NCI-H524 treated with DMSO at 0.1 percent for 48 hours (cell line): ENCODE data around the gene ATG16L1.

Experiments
- DNase-seq: peaks from one replicate; lab custom pipeline; 2025; lab: John Stamatoyannopoulos, UW

Gene ATG16L1

DNA sequence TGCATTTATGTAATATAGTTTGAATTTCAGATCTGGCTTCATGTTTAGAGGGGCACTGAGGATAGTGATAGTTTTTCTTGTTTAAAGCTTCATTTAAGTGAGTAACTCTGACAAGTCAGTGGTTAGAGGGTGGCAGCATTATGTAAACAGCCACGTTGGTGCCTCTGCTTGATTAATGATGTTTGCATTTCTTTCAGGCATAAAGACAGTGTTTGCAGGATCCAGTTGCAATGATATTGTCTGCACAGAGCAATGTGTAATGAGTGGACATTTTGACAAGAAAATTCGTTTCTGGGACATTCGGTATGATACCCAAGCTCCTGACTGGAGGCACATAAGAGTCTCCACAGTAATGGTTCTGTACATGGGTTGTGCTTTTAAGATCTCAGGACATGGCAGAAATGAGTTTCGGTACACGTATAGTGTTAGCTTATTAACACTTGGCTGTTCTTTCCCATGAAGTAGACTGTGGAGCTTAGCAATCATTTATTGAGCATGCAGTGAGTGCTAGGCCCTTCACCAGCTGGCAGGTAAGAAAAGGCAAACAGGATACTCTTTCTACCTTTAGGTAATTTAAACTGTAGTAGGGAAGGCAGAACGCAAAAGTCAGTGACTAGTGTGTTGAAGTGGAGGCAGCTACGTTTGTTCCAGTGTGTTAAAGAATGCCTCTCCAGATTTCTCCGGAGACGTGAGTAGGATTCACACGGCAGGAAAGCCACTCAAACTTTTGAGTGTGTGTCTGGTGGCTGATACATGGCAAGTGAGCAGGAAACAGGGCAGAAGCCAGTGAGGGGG is 38.8 kb downstream of the ATG16L1 start:
- no peak for DNase-seq

DNA sequence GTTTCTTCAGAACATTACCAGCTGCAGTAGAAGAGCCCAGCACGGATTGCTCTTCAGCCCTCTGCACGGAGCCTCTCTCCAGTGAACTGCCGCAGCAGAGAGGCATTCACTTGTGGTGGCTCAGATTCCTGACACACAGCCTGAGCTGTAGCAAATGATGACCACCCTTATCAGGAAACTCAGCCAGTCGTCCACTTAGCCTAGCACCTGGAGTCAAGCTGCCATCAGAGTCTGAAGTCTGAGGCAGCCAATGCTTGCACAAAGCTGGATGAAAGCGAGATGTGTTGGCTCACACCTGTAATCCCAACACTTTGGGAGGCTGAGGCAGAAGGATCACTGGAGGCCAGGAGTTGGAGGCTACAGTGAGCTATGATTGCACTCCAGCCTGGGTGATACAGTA is 44.4 kb downstream of the ATG16L1 start:
- no peak for DNase-seq

GRCh38 chr2:233297076-233297475 is 45.6 kb downstream of the ATG16L1 start:
- DNase-seq: no peak

DNA sequence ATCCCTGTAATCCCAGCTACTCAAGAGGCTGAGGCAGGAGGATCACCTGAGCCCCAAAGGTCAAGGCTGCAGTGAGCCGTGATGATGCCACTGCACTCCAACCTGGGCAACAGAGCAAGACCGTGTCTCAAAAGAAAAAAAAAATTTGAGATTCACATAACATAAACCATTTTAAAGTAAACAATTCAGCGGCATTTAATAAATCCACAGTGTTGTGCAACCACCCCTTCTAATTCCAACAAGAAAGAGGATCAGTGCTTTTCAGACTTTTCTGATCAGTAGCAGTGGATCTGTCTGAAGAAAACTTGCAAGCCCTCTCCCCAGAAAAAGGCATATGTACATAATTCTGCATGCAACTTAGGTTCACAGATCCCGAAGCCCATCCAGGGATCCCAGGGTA is 48.9 kb downstream of the ATG16L1 start:
- DNase-seq: no peak

DNA sequence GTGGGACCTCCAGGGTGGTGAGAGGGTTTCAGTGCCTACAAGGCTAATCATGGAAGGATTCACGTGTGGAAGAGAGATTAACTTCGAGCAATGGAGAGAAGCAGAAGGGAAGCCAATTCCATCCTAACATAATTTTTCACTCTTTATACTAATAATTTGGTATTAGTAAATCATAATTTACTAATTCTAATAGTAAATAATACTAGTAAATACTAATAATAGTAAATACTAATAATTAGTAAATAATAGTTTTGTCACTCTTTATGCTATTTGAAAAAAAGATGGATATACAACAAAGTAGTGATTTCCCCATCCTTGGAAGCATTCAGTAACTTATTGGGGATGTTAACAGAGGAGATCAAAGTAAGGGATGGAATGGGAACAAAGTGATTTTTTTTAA is 49.8 kb downstream of the ATG16L1 start:
- no peak for DNase-seq

- DNase-seq: no peak
Observed at GRCh38 chr2:233301811-233302210, 50.3 kb downstream of the ATG16L1 start.

DNA sequence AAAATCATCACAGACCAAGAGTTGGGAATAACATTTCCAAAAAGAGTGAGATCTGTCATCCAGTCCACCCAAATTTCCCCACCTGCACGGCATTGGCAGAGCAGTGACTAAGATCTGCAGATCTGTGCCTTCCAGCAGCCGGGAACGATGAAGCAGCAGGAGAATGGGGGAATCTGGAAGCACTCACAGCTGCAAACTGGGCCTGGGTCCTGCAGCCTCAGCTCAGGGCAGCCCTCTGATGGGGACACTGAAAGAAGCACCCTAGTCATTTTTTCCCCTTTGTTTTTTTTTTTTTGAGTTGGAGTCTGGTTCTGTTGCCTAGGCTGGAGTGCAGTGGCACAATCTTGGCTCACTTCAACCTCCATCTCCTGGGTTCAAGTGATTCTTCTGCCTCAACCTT is 51.8 kb downstream of the ATG16L1 start:
- DNase-seq: no peak

- DNase-seq: no peak
Observed at GRCh38 chr2:233307565-233307964, 56.1 kb downstream of the ATG16L1 start, which contains the start of gene SAG. TSS of gene SAG (plus strand) at chr2:233307816. CDS start at chr2:233309190, 1,374 bp downstream.

DNA sequence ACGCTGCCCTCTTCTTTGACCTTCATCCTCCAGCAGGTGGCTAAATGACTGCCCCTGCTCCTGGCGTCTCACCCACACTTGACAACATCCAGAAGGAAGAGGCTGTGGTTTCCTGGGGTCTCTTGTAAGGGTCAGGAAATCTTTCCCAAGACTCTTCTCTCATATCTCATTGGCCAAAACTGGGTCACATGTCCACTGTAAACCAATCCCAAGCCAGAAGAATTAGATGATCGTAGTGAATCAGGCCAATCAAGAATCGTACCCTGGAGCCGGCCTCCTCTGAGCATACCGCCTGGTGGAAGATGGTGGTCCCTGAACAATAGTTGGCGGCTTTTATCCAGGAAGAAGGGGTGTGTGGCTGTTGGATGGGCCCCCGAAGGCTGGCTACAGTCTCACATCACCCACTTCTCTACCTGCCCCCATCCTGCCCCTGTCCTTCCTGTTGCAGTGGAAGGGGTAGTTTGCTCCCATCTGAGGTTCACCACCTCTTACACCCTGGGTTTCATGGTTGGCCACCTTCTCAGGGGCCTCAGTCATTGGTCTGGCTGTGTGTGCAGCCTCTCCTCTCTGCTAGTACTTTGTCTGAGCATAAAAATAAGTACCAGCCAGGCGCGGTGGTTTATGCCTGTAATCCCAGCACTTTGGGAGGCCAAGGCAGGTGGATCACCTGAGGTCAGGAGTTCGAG is 59.9 kb downstream of the ATG16L1 start:
- no peak for DNase-seq

DNA sequence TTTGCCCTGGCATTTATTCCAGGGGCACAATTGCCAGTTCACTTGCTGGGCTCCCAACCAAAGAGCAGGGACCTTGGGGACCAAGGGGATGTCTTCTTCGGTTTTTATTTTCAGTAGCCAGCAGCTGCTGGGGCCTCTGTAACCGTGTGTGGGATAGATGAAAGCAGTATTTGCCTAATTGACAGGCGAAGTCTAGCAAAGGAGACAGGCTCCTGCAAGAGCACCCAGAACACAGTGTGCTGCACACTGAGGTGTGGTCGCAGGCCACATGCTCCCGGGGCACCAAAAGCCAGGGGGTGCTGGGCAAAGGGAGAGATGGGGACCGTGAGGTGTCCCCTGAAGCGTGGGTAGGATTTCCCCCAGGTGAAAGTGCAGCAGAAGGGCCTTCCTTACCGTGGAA is 61.4 kb downstream of the ATG16L1 start:
- no peak for DNase-seq

DNA sequence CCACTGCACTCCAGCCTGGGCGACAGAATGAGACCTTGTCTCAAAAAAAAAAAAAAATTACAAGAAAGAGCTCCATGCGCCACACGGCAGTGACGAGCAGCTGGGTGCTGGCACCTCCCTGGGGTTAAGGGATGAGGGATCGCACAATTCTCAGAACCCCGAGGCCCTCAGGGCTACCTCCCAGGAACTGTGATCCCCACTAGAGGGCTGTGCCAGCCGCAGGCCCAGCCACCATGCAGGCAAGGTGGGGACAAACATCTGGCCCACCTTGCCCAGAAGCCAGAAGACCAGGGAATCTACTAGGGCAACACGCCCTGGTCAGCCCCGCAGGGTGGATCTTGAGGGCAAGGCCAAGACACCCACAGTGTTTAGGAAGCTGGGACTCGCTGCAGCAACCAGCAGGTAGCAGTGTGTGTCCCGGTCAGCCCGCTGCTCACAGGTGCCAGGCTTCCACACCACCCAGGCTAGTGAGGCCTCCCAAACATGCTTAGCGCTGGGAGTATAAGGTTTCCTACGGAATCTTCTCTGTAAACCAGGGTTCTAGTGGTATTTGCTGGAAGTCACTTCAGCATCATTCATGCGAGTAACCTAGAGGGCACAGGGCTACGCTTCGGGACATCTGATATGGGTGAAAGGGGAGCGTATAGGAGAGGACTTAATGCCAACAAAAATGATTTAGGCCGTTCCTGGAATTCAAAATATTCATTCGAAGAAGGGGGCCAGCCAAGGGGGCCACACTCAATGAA is 62.9 kb downstream of the ATG16L1 start:
- no peak for DNase-seq

DNA sequence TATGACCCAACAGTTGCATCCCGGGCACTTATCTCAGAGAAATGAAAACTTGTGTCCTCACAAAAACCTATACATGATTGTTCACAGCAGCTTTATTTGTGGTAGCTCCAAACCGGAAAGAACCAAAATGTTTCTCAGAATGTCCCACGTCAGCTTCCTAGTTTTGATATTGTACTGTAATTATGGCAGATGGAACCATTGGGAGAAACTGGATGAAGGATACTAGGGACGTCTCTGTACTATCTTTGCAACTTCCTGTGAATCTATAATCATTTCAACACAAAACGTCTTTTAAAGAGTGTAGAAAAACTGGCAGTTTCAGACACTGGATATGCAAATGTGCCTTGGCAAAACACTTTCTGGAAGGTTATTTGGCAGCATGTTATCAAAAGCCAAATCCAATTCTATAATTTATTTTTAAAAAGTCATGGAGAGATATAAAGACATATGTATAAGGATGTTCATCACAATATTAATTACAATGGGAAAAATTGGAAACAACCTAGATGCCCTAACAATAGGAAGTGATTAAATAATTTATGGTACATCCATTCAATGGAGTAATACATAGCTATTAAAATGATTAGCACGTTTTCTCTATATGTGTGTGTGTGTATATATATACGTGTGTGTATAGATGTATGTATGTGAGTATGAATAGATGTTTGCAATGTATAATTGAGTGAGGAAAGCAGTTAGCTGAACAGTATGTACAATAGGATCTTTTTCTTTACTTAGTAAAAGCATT is 65.9 kb downstream of the ATG16L1 start:
- no peak for DNase-seq

GRCh38 chr2:233319256-233319655 is 67.8 kb downstream of the ATG16L1 start:
- DNase-seq: no peak

GRCh38 chr2:233320470-233320869 is 69.0 kb downstream of the ATG16L1 start:
- no peak for DNase-seq

GRCh38 chr2:233321166-233321565 is 69.7 kb downstream of the ATG16L1 start:
- no peak for DNase-seq

DNA sequence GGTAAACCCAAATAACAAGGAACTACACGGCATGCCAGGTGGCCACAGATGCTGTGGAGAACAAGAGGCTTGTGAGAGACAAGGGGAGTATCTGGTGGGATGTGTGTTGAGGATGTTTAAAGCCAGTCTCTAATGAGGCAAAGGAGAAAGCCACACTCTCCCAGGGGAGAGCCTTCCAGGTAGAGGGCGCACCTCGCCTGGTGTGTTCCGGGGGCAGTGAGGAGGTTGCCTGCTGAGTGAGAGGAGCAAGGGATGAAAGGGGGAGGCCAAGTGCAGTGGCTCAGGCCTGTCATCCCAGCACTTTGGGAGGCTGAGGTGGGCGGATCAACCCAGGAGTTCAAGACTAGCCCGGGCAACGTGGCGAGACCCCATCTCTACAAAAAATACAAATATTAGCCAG is 72.4 kb downstream of the ATG16L1 start:
- no peak for DNase-seq

GRCh38 chr2:233325256-233325655 is 73.8 kb downstream of the ATG16L1 start:
- DNase-seq: no peak

DNA sequence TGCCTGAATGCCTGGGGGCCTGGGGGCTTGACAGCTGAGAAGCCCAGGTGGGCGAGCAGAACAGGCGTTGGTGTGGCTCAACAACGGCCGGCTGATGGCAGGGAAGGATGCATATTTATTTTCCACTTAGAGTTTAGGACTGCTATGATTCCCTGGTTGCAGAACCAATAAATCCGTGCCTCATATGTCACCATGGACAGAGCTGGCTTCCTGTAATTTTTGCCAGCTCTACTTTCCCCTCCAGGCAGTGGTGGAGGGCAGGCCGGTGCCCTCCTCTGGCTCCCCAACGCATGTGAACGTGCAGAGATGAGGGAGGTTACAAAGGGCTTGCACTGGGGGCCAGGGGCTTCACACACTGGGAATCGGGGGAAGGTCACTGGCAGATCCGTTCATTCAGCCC is 74.3 kb downstream of the ATG16L1 start:
- DNase-seq: no peak

DNA sequence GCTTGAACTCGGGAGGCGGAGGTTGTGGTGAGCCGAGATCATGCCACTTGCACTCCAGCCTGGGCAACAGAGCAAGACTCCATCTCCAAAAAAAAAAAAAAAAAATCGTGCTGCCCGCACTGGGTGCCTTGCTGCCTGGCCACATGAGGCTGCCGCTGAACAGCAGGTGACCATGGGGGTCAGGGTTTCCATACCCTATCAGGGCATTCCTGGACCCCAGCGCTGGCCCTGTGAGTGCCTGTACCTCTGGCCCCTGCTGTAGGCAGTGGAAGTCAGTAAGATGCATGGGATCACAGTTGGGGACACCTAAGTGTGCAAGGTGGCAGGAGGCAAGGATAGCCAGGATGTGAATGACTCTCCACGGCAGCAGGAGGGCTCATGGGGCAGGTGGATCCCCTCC is 75.0 kb downstream of the ATG16L1 start:
- DNase-seq: no peak

GRCh38 chr2:233328922-233329321 is 77.4 kb downstream of the ATG16L1 start:
- no peak for DNase-seq

DNA sequence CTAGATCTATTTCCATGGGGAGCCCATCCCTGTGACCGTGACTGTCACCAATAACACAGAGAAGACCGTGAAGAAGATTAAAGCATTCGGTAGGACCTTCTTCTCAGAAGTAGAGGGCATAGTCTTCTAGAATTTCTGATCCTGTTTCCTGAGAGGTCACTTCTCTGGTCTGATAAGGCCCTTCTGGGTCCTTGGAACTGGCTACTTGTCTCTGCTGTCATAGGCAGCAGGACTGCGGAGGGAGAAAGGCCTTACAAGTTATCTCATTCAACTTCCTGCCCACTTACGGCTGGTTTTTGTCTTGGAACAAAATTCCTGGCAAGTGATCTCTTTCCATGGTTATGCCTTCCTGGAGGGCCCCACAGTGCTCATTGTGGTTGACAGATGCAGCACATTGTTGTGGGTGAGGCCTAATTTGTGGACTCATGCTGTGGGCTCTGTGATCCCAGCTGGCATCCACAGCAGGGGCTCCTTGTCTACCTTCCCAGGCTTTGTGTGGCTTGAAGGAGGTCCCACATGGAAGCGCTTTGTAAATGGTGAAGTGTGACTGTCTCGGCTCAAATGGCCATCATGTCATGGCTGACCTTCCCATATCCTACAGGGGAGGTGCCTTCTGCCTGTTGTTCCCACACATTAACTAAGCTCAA is 78.1 kb downstream of the ATG16L1 start:
- DNase-seq: no peak

GRCh38 chr2:233331536-233331935 is 80.1 kb downstream of the ATG16L1 start:
- no peak for DNase-seq
